Trophoblast cell (in vitro differentiated cells and primary cell): ENCODE measurements around the gene PRPF40A.
A peak's percentile ranks its signal among the peaks of the same experiment; 100 is the strongest.

Experiments used
- DNase-seq, 2 donors: peaks; one replicate each; pipeline ENCODE4 v3.0.0-alpha.2; 2016
- H2AFZ ChIP-seq: 2 replicates; pipeline ENCODE4 v1.6.1; 2013; ENCODE audit warnings: low read length, moderate library complexity, mild to moderate bottlenecking; ENCODE audit not compliant: insufficient read depth, poor library complexity
- H2AK5ac ChIP-seq: 2 replicates; pipeline ENCODE4 v1.6.1; 2013; ENCODE audit warnings: mild to moderate bottlenecking, low read length
- H2BK120ac ChIP-seq: 2 replicates; pipeline ENCODE4 v1.6.1; 2013; ENCODE audit warnings: low read length, mild to moderate bottlenecking, moderate library complexity; ENCODE audit not compliant: insufficient read depth, poor library complexity
- H2BK12ac ChIP-seq: 2 replicates; pipeline ENCODE4 v1.6.1; 2013; ENCODE audit warnings: mild to moderate bottlenecking, low read length, moderate library complexity
- H2BK5ac ChIP-seq: 2 replicates; pipeline ENCODE4 v1.6.1; 2013; ENCODE audit warnings: low read length, low read depth, moderate library complexity, mild to moderate bottlenecking; ENCODE audit not compliant: poor library complexity
- H3K14ac ChIP-seq: 2 replicates; pipeline ENCODE4 v1.6.1; 2013; ENCODE audit warnings: mild to moderate bottlenecking, low read length
- H3K18ac ChIP-seq: 2 replicates; pipeline ENCODE4 v1.6.1; 2013; ENCODE audit warnings: mild to moderate bottlenecking, low read length
- H3K23ac ChIP-seq: 2 replicates; pipeline ENCODE4 v1.6.1; 2013; ENCODE audit warnings: low read length
- H3K27ac ChIP-seq: 2 replicates; pipeline ENCODE4 v1.5.1; 2013; ENCODE audit warnings: low read depth, mild to moderate bottlenecking, inconsistent platforms, low read length, moderate library complexity
- H3K27me3 ChIP-seq: 2 replicates; pipeline ENCODE4 v1.6.1; 2013; ENCODE audit warnings: inconsistent platforms, mild to moderate bottlenecking, low read length, moderate library complexity; ENCODE audit not compliant: insufficient read depth
- H3K36me3 ChIP-seq, 2 experiments: 1 replicate in 1 of 2; 2 replicates in 1 of 2; pipeline ENCODE4 v1.6.1; 2013; ENCODE audit warnings: low read length in 2 of 2, mild to moderate bottlenecking in 2 of 2, moderate library complexity in 1 of 2; ENCODE audit not compliant: insufficient read depth in 2 of 2, control insufficient read depth in 1 of 2
- H3K4ac ChIP-seq: 2 replicates; pipeline ENCODE4 v1.6.1; 2013; ENCODE audit warnings: low read depth, mild to moderate bottlenecking, low read length, moderate library complexity
- H3K4me1 ChIP-seq, 2 experiments: 1 replicate in 1 of 2; 2 replicates in 1 of 2; pipeline ENCODE4 v1.6.1; 2013; ENCODE audit warnings: low read length in 2 of 2, mild to moderate bottlenecking in 2 of 2, moderate library complexity in 1 of 2; ENCODE audit not compliant: insufficient read depth in 2 of 2, control insufficient read depth in 1 of 2
- H3K4me2 ChIP-seq: 2 replicates; pipeline ENCODE4 v1.6.1; 2013; ENCODE audit warnings: inconsistent platforms, mild to moderate bottlenecking, low read length, moderate library complexity
- H3K4me3 ChIP-seq: 2 replicates; pipeline ENCODE4 v1.5.1; 2013; ENCODE audit warnings: mild to moderate bottlenecking, low read depth, low read length, inconsistent platforms
- H3K79me1 ChIP-seq: one replicate; pipeline ENCODE4 v1.6.1; 2013; ENCODE audit warnings: low read length
- H3K79me2 ChIP-seq: 2 replicates; pipeline ENCODE4 v1.6.1; 2013; ENCODE audit warnings: low read length, mild to moderate bottlenecking; ENCODE audit not compliant: control insufficient read depth, insufficient read depth, poor library complexity
- H3K9ac ChIP-seq: 2 replicates; pipeline ENCODE4 v1.6.1; 2013; ENCODE audit warnings: mild to moderate bottlenecking, low read length
- H3K9me3 ChIP-seq: 2 replicates; pipeline ENCODE4 v1.6.1; 2013; ENCODE audit warnings: low read depth, mild to moderate bottlenecking, control low read depth, inconsistent platforms, low read length; ENCODE audit not compliant: insufficient read depth
- H4K12ac ChIP-seq: 2 replicates; pipeline ENCODE4 v1.6.1; 2013; ENCODE audit warnings: low read depth, mild to moderate bottlenecking, low read length, moderate library complexity
- H4K8ac ChIP-seq: 2 replicates; pipeline ENCODE4 v1.6.1; 2013; ENCODE audit warnings: low read depth, mild to moderate bottlenecking, low read length, moderate library complexity
- H4K91ac ChIP-seq: one replicate; pipeline ENCODE4 v1.6.1; 2013; ENCODE audit warnings: low read depth, mild to moderate bottlenecking, low read length, moderate library complexity
- WGBS: extraction: QIAGEN DNeasy Blood & Tissue Kit; methylation state at CpG from one replicate; pipeline ENCODE4 v1.1.7; 2013; ENCODE audit warnings: missing lambda C conversion rate; ENCODE audit not compliant: insufficient read length, insufficient coverage; ENCODE audit errors: extremely low coverage; 5-methylcytosine and 5-hydroxymethylcytosine counted together

PRPF40A gene

GRCh38 chr2:152710713-152711112 lies 6.5 kb downstream of the PRPF40A start:
- H2BK12ac ChIP-seq = no peak overlapping the region
- no peak overlapping the region for H3K18ac ChIP-seq
- no peak overlapping the region for H2BK5ac ChIP-seq
- no peak overlapping the region for H3K14ac ChIP-seq
- H3K79me2 ChIP-seq = peaks cover 2% of the 10 kb centered on the region
- H2AFZ ChIP-seq = no peak overlapping the region
- H3K27ac ChIP-seq = no peak overlapping the region
- no peak overlapping the region for H3K23ac ChIP-seq
- H3K4ac ChIP-seq = no peak overlapping the region
- H3K9ac ChIP-seq = no peak overlapping the region
- H3K36me3 ChIP-seq = peaks cover 6 to 16% of the 10 kb centered on the region in 2 experiments
- H3K27me3 ChIP-seq = no peaks in the 10 kb centered on the region
- no CpG with 5 or more reads among the region's 2 CpGs for WGBS
- H3K79me1 ChIP-seq = no peaks in the 10 kb centered on the region
- H3K9me3 ChIP-seq = no peaks in the 10 kb centered on the region
- H4K8ac ChIP-seq = no peak overlapping the region
- H3K4me2 ChIP-seq = no peak overlapping the region
- H4K91ac ChIP-seq = no peak overlapping the region
- no peaks in the 10 kb centered on the region for H3K4me1 ChIP-seq
- no peak overlapping the region for H2AK5ac ChIP-seq
- H3K4me3 ChIP-seq = no peak overlapping the region
- no peak overlapping the region for H4K12ac ChIP-seq
- no peak overlapping the region for H2BK120ac ChIP-seq
- no peak for DNase-seq

GRCh38 chr2:152708742-152709141 lies 8.5 kb downstream of the PRPF40A start:
- no peak overlapping the region for H3K9ac ChIP-seq
- no peaks in the 10 kb centered on the region for H3K9me3 ChIP-seq
- H2AK5ac ChIP-seq = no peak overlapping the region
- no peak overlapping the region for H2AFZ ChIP-seq
- no peak overlapping the region for H3K14ac ChIP-seq
- H2BK12ac ChIP-seq = no peak overlapping the region
- H4K12ac ChIP-seq = no peak overlapping the region
- DNase-seq = no peak
- H3K4ac ChIP-seq = peak overlapping the region; percentile 58
- WGBS = no CpG with 5 or more reads among the region's 2 CpGs
- H3K27me3 ChIP-seq = no peaks in the 10 kb centered on the region
- H4K8ac ChIP-seq = no peak overlapping the region
- no peak overlapping the region for H2BK120ac ChIP-seq
- no peak overlapping the region for H3K23ac ChIP-seq
- H3K4me2 ChIP-seq = no peak overlapping the region
- no peak overlapping the region for H4K91ac ChIP-seq
- H3K36me3 ChIP-seq = peaks cover 8 to 18% of the 10 kb centered on the region in 2 experiments
- no peaks in the 10 kb centered on the region for H3K4me1 ChIP-seq
- H3K4me3 ChIP-seq = no peak overlapping the region
- H2BK5ac ChIP-seq = no peak overlapping the region
- peaks cover 5% of the 10 kb centered on the region for H3K79me2 ChIP-seq
- H3K18ac ChIP-seq = no peak overlapping the region
- no peak overlapping the region for H3K27ac ChIP-seq
- H3K79me1 ChIP-seq = no peaks in the 10 kb centered on the region

DNA sequence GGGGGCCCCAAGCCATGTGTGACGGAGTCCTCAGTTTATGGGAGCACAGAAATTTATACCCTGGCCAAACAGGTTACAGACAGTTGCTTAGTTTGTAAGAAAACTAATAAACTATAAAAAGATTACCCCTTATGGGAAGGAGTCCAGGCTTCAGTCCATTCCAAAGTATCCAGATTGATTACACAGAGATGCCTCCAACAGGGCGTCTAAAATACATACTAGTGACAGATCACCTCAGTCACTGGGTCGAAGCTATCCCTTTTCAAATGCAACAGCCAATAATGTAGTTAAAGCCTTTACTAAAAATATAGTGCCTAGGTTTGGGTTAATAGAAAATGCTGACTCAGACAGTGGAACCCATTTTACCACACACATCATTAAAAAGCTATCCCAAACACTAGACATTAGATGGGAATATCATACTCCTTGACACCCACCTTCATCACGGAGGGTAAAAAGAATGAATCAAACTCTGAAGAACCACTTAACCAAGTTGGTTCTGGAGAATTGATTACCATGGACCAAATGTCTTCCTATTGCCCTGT lies 10.7 kb downstream of the PRPF40A start:
- no peak overlapping the region for H3K4me2 ChIP-seq
- H2BK5ac ChIP-seq = no peak overlapping the region
- H3K27ac ChIP-seq = no peak overlapping the region
- peaks cover 2% of the 10 kb centered on the region for H3K9me3 ChIP-seq
- no peak overlapping the region for H2BK120ac ChIP-seq
- H3K79me1 ChIP-seq = no peaks in the 10 kb centered on the region
- H3K4ac ChIP-seq = no peak overlapping the region
- no peaks in the 10 kb centered on the region for H3K4me1 ChIP-seq
- no peak overlapping the region for H4K8ac ChIP-seq
- H3K9ac ChIP-seq = no peak overlapping the region
- peaks cover 9% of the 10 kb centered on the region for H3K79me2 ChIP-seq
- no peak overlapping the region for H2BK12ac ChIP-seq
- H3K27me3 ChIP-seq = no peaks in the 10 kb centered on the region
- no peak overlapping the region for H4K12ac ChIP-seq
- H3K36me3 ChIP-seq = peaks cover 10 to 22% of the 10 kb centered on the region in 2 experiments
- H3K14ac ChIP-seq = no peak overlapping the region
- H3K18ac ChIP-seq = no peak overlapping the region
- WGBS = no CpG with 5 or more reads among the region's 4 CpGs
- no peak overlapping the region for H3K4me3 ChIP-seq
- no peak overlapping the region for H2AFZ ChIP-seq
- H3K23ac ChIP-seq = no peak overlapping the region
- H4K91ac ChIP-seq = no peak overlapping the region
- no peak overlapping the region for H2AK5ac ChIP-seq
- no peak for DNase-seq

GRCh38 chr2:152701198-152701597 lies 16.1 kb downstream of the PRPF40A start:
- Histone ChIP-seq H3K14ac (peak overlapping the region; percentile 4), H3K4me3 (no peak overlapping the region), H3K9ac (no peak overlapping the region), H3K79me2 (peaks cover 9% of the 10 kb centered on the region), H3K27ac (no peak overlapping the region), H2BK12ac (no peak overlapping the region), H3K23ac (no peak overlapping the region), H3K4me1 (no peaks in the 10 kb centered on the region), H3K4me2 (no peak overlapping the region), H3K4ac (peak overlapping the region; percentile 9), H4K91ac (peak overlapping the region; percentile 8), H2BK120ac (no peak overlapping the region), H4K8ac (no peak overlapping the region), H3K27me3 (no peaks in the 10 kb centered on the region), H3K79me1 (peaks cover 1% of the 10 kb centered on the region), H2AK5ac (no peak overlapping the region), H2BK5ac (peak overlapping the region; percentile 42), H3K36me3 (peaks cover 7 to 13% of the 10 kb centered on the region in 2 experiments), H3K18ac (peak overlapping the region; percentile 58), H4K12ac (no peak overlapping the region), H2AFZ (no peak overlapping the region), H3K9me3 (peaks cover 2% of the 10 kb centered on the region)
- peak in 1 of 2 donors; percentile 23 for DNase-seq
- WGBS = no CpG with 5 or more reads among the region's 7 CpGs
